ENCODE data around the gene ALDH1A2. TPM values are rescaled to one million over a fixed set of nuclear protein-coding genes. Genes with fewer than 3 reads are reported as not detected.

The ALDH1A2 gene
- polyA plus RNA-seq, 3 donors = 0.41 to 5.1 (median 3.4) TPM

- no peak overlapping the region for H3K27ac ChIP-seq (ENCODE audit: low read depth in 1 of 2, low read length in 2 of 2)
- no peak overlapping the region for H3K9ac ChIP-seq (ENCODE audit: insufficient read depth, low read length, poor library complexity, severe bottlenecking)
- H3K36me3 ChIP-seq (replicated peaks in 1 of 2; ENCODE audit: control insufficient read depth in 1 of 2, insufficient read depth in 2 of 2, low read length in 2 of 2) = no peaks in the 10 kb centered on the region
- H3K9me3 ChIP-seq (replicated peaks in 1 of 2; ENCODE audit: control insufficient read depth in 1 of 2, insufficient read depth in 1 of 2, low read length in 2 of 2) = no peaks in the 10 kb centered on the region
- no CpG with 5 or more reads among the region's 1 CpG for WGBS (ENCODE audit: insufficient coverage)
- DNase-seq = no peak
- Mint-ChIP-seq H3K9me3 (peaks cover 0 to 6% (median under 1%) of the 10 kb centered on the region in 7 donors), H3K4me3 (no peak overlapping the region), H3K27me3 (ENCODE audit: low read depth in 3 of 3) (peaks cover 6 to 9% (median 8%) of the 10 kb centered on the region in 3 donors), H3K27ac (no peak overlapping the region), H3K36me3 (no peaks in the 10 kb centered on the region), H3K4me1 (no peaks in the 10 kb centered on the region)
- TF ChIP-seq CTCF (IDR thresholded peaks at IDR 0.05) = no peak
- no peak overlapping the region for H3K4me2 ChIP-seq (replicated peaks; ENCODE audit: extremely low read depth, low read length, poor library complexity, severe bottlenecking)
- H4K20me1 ChIP-seq (ENCODE audit: insufficient read depth, low read length) = no peaks in the 10 kb centered on the region
- intact Hi-C loops (cut with micrococcal nuclease) = no loop called here
- H3K27me3 ChIP-seq (ENCODE audit: control insufficient read depth in 2 of 2, insufficient read depth in 2 of 2, low read length in 2 of 2) = peaks cover 0 to 3% of the 10 kb centered on the region in 2 donors
- H3K4me3 ChIP-seq (replicated peaks in 1 of 3; ENCODE audit: low read depth in 2 of 3, low read length in 3 of 3) = no peak overlapping the region
- H3K79me2 ChIP-seq (ENCODE audit: insufficient read depth, low read length) = no peaks in the 10 kb centered on the region
- no peak overlapping the region for H2AFZ ChIP-seq (ENCODE audit: insufficient read depth, low read depth, low read length, poor library complexity, severe bottlenecking)
- H3K4me1 ChIP-seq (ENCODE audit: control insufficient read depth in 1 of 2, insufficient read depth in 2 of 2, low read length in 2 of 2) = no peaks in the 10 kb centered on the region
Observed at GRCh38 chr15:57931570-57931969, 133.9 kb downstream of the ALDH1A2 start.

DNA sequence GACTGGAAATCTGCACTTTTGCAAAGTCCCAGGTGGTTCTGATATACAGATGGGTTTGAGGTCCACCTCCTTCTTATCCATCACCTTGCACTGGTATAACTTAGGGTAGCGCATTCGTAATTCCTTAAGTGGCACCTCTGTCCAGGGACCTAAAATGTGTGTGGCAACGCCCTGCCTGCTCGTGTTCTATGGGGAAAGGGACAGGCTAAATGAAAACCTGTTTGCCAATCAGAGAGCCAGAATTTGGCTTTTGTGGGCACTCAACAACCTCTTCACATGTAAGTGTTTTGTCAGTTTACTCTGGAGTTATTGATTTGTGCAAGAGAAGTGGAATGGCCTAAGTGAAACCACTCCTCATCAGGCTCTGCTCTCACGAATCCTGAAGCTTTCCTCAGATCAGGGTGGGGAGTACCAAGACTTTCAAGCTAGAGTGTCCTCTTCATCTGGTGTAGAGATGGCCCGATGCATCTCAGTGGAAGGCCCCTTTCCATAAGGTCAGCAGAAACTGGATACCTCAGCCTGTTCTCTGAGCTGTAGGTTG, 138.3 kb downstream of the ALDH1A2 start:
- Histone ChIP-seq H3K4me1 (ENCODE audit: control insufficient read depth in 1 of 2, insufficient read depth in 2 of 2, low read length in 2 of 2) (no peaks in the 10 kb centered on the region), H2AFZ (ENCODE audit: insufficient read depth, low read depth, low read length, poor library complexity, severe bottlenecking) (no peak overlapping the region), H3K27ac (ENCODE audit: low read depth in 1 of 2, low read length in 2 of 2) (no peak overlapping the region), H4K20me1 (ENCODE audit: insufficient read depth, low read length) (no peaks in the 10 kb centered on the region), H3K79me2 (ENCODE audit: insufficient read depth, low read length) (no peaks in the 10 kb centered on the region), H3K9me3 (replicated peaks in 1 of 2; ENCODE audit: control insufficient read depth in 1 of 2, insufficient read depth in 1 of 2, low read length in 2 of 2) (no peaks in the 10 kb centered on the region), H3K4me2 (replicated peaks; ENCODE audit: extremely low read depth, low read length, poor library complexity, severe bottlenecking) (no peak overlapping the region), H3K4me3 (replicated peaks in 1 of 3; ENCODE audit: low read depth in 2 of 3, low read length in 3 of 3) (no peak overlapping the region), H3K36me3 (replicated peaks in 1 of 2; ENCODE audit: control insufficient read depth in 1 of 2, insufficient read depth in 2 of 2, low read length in 2 of 2) (no peaks in the 10 kb centered on the region), H3K9ac (ENCODE audit: insufficient read depth, low read length, poor library complexity, severe bottlenecking) (no peak overlapping the region), H3K27me3 (ENCODE audit: control insufficient read depth in 2 of 2, insufficient read depth in 2 of 2, low read length in 2 of 2) (peaks cover 0 to 3% of the 10 kb centered on the region in 2 donors)
- no peak overlapping the region for H3K4me3 Mint-ChIP-seq
- no peak for TF ChIP-seq CTCF (IDR thresholded peaks at IDR 0.05)
- DNase-seq = no peak
- H3K27ac Mint-ChIP-seq = peak overlapping the region in 1 of 7 donors; percentile 10
- intact Hi-C loops (cut with micrococcal nuclease) = no loop called here
- peaks cover 0 to 5% (median 0%) of the 10 kb centered on the region in 7 donors for H3K9me3 Mint-ChIP-seq
- 92% methylated on average over 4 of the region's 6 CpGs for WGBS (ENCODE audit: insufficient coverage)
- no peaks in the 10 kb centered on the region for H3K36me3 Mint-ChIP-seq
- no peaks in the 10 kb centered on the region for H3K4me1 Mint-ChIP-seq
- H3K27me3 Mint-ChIP-seq (ENCODE audit: low read depth in 3 of 3) = peaks cover 5 to 11% (median 10%) of the 10 kb centered on the region in 3 donors

Measured in CD14-positive monocyte (primary cell).